Fibroblast of villous mesenchyme (primary cell): ENCODE measurements around the gene SPDEF. TPM values are rescaled to one million over a fixed set of nuclear protein-coding genes. Genes with fewer than 3 reads are reported as not detected.

ENCODE experiments used
- DNase-seq: peaks from one replicate; pipeline ENCODE4 v3.0.0-alpha.2; 2010; ENCODE audit warnings: low read depth
- H3K4me3 ChIP-seq: 2 replicates; pipeline ENCODE4 v1.5.1; 2011; ENCODE audit warnings: low read depth, mild to moderate bottlenecking, low read length
- CTCF ChIP-seq: IDR thresholded peaks from 2 replicates; pipeline ENCODE4 v1.5.1; 2012; ENCODE audit warnings: low read depth, mild to moderate bottlenecking, low read length; ENCODE audit not compliant: insufficient read depth
- total RNA-seq: library from RNA; depleted of rRNA; stranded (reverse); fragments of >200 nt; gene quantifications from 2 replicates; pipeline ENCODE4 v1.2.3, GENCODE V29; 2012

Gene SPDEF
- total RNA-seq, 1 donor: under 0.01 TPM

DNA sequence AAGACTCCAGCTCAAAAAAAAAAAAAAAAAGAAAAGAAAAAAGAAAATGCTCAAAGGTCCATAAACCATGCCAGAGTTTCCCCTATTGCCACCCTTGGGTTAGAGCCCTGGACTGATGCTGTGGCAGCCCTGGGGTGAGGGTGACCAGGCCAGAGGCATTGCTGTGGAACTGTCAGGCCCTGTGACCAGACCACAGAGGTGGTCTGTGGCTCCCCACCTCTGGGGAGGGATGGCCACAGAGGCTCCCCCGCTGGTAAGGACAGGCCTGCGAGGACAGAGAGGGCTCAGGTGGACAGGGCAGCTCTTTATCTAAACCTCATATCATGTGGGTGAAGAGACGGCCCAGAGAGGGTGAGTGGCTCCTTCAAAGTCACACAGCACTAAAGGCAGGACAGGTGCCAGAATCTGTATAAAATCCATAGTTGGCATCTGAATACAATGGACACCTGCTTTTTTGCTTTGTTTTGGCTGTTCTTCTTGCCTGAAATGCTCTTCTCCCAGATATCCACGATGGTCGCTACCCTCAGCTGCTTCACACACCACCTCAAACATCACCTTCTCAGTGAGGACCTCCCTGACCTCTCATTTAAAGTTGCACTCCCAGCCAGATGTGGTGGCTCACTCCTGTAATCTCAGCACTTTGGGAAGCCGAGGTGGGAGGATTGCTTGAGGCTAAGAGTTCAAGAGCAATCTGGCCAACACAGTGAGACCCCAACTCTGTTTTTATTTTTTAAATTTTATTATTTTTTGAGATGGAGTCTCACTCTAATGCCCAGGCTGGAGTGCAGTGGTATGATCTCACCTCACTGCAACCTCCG, 22.5 kb upstream of the SPDEF start:
- no peak overlapping the region for H3K4me3 ChIP-seq
- no peak for TF ChIP-seq CTCF
- DNase-seq: no peak

DNA sequence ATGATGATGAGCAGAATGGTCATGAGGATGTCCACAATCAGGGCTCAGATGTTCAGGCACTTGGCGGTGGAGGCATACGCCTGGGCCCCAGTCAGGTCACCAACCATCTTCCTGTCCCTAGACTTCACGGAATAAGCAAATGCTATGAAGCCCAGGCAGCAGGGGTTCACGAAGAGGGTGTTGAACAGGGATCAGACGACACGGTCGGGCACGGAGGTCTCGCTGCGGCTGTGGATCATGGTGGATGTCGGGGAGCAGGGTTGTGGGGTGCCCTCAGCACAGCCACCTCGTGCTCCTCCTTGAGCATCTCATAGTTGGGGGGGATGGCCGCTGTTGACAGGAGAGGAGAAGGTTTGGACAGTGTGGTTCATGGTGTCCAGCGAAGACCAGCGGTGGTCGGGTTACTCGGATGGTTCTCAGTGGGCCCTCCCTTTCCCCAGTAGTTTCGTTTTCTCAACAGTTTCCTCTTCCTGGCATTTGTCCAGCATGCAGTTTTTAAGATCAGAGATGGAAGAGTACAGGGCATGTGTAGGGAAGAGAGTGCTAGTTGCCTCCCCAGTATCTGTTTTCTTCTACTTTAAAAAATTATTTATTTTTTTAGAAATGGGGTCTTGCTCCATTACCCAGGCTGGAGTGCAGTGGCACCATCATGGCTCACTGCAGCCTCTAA, 20.3 kb upstream of the SPDEF start:
- no peak overlapping the region for H3K4me3 ChIP-seq
- peak; percentile 51 for DNase-seq
- no peak for TF ChIP-seq CTCF

DNA sequence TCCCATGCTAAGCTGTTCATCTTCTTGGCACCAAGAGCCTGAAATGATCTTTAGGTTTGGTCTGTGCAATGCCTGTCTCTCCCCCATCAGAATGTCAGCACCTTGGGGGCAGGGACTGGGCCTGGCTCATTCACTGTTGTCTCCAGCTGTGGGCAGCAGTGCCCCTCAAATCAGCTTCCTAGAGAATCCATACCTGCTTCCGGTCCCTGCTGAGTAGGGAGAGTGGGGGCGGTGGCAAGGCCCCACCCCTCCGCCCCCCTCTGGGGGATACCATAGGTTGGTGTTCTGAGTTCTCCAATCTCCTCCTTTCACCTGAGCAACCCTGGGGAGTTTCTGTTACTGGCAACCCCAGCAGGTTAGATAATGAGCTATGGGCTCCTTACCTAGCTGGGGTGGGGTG, 19.2 kb upstream of the SPDEF start:
- TF ChIP-seq CTCF: no peak
- H3K4me3 ChIP-seq: no peak overlapping the region
- no peak for DNase-seq

DNA sequence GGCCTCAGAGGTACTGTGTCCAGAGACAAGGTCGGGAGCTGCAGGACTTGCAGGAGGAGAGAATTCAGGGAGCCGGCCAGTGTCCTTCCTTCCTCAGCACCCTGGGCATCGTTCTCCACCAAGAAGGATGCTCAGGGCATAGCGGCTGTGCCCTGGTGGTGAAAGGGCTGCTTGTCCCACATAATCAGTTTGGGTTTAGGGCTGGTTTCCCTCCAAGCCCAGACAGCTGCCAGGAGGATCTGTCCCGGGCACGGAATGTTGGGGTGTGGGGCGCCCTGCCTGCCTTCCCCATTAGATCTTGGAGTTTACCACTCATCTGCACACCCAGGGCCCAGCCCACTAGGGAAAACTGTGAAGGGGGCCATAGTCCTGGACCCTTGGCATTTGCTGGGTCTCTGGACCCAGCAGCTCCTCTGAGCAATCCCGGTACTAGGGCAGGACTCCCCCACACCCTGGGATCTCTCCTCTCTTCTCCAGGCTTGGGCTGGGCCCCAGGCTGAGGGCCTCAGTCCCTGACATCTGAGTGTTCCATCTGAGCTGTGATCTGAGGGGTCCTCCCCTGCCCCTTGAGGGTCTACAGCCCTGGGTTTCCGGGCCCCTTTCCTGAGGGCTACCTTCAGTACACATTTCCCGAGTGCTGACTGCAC, 18.6 kb upstream of the SPDEF start:
- DNase-seq: no peak
- TF ChIP-seq CTCF: no peak
- no peak overlapping the region for H3K4me3 ChIP-seq

GRCh38 chr6:34573567-34574183, 17.5 kb upstream of the SPDEF start:
- TF ChIP-seq CTCF: no peak
- no peak for DNase-seq
- H3K4me3 ChIP-seq: no peak overlapping the region

- DNase-seq: no peak
- no peak overlapping the region for H3K4me3 ChIP-seq
- TF ChIP-seq CTCF: no peak
These were observed 16.5 kb upstream of the SPDEF start for GRCh38 chr6:34572585-34572984.
